Superior temporal gyrus (tissue), 1 donor: ENCODE results near the gene MPHOSPH9.
"Not testable (repeated sequence)": the region's sequence is repeated elsewhere in the genome, so short reads cannot be mapped to it uniquely, and the experiment has no call there.

Experiments used
- DNase-seq: peaks from one replicate; pipeline ENCODE4 v3.0.0-alpha.2; 2016; ENCODE audit errors: extremely low spot score

The MPHOSPH9 gene

GRCh38 chr12:123260081-123260480 is 27.1 kb upstream of the MPHOSPH9 start:
- no peak for DNase-seq

- DNase-seq = no peak
Measured at GRCh38 chr12:123258593-123258992, 25.7 kb upstream of the MPHOSPH9 start.

GRCh38 chr12:123254853-123255446 is 22.0 kb upstream of the MPHOSPH9 start:
- no peak for DNase-seq

GRCh38 chr12:123253641-123254459 is 20.9 kb upstream of the MPHOSPH9 start:
- peak; percentile 66 for DNase-seq

- DNase-seq = not testable (repeated sequence)
Measured at GRCh38 chr12:123252365-123252764, 19.4 kb upstream of the MPHOSPH9 start.

GRCh38 chr12:123251403-123252076 is 18.6 kb upstream of the MPHOSPH9 start:
- no peak for DNase-seq

- no peak for DNase-seq
Measured at GRCh38 chr12:123250471-123251383, 17.8 kb upstream of the MPHOSPH9 start.

GRCh38 chr12:123248996-123249741 is 16.2 kb upstream of the MPHOSPH9 start:
- not testable (repeated sequence) for DNase-seq

GRCh38 chr12:123248129-123248528 is 15.2 kb upstream of the MPHOSPH9 start:
- not testable (repeated sequence) for DNase-seq

GRCh38 chr12:123245678-123246077 is 12.7 kb upstream of the MPHOSPH9 start:
- no peak for DNase-seq

- no peak for DNase-seq
Measured at GRCh38 chr12:123243671-123244262, 10.8 kb upstream of the MPHOSPH9 start.

- no peak for DNase-seq
Measured at GRCh38 chr12:123242116-123242904, 9.4 kb upstream of the MPHOSPH9 start.

GRCh38 chr12:123238961-123239360 is 6.0 kb upstream of the MPHOSPH9 start:
- DNase-seq = no peak

GRCh38 chr12:123238330-123238682 is 5.4 kb upstream of the MPHOSPH9 start:
- DNase-seq = no peak

- peak; percentile 81 for DNase-seq
Measured at GRCh38 chr12:123237646-123238329, 4.8 kb upstream of the MPHOSPH9 start.

GRCh38 chr12:123233505-123234308 is 766 bp upstream of the MPHOSPH9 start:
- DNase-seq = no peak

GRCh38 chr12:123232472-123232806 is 502 bp downstream of the MPHOSPH9 start:
- DNase-seq = no peak

GRCh38 chr12:123231931-123232330 is 1.0 kb downstream of the MPHOSPH9 start:
- no peak for DNase-seq
